HL-60 (cell line): ENCODE measurements around the gene ZNF232.

Experiments
- GABPA ChIP-seq: IDR thresholded peaks from 2 replicates; pipeline ENCODE4 v1.6.1; 2012; ENCODE audit warnings: low read depth
- POLR2AphosphoS5 ChIP-seq: IDR thresholded peaks from 2 replicates; pipeline ENCODE4 v1.6.1; 2012; ENCODE audit warnings: low read depth
- SPI1 ChIP-seq: IDR thresholded peaks from 2 replicates; pipeline ENCODE4 v1.6.1; 2012; ENCODE audit warnings: low read depth, mild to moderate bottlenecking, borderline replicate concordance
- TF ChIP-seq, protein P1 (sequence below): IDR thresholded peaks from one replicate; pipeline ENCODE4 v1.5.1; 2011; ENCODE audit warnings: low read length, control low read depth, inconsistent platforms; ENCODE audit not compliant: insufficient read depth
- TF ChIP-seq, protein P2 (sequence below): IDR thresholded peaks from 2 replicates; pipeline ENCODE4 v1.6.1; 2012; ENCODE audit warnings: low read depth; ENCODE audit not compliant: insufficient replicate concordance

GRCh38 chr17:5097101-5097834 lies 14.4 kb downstream of the ZNF232 start:
- TF ChIP-seq, protein P1, sequence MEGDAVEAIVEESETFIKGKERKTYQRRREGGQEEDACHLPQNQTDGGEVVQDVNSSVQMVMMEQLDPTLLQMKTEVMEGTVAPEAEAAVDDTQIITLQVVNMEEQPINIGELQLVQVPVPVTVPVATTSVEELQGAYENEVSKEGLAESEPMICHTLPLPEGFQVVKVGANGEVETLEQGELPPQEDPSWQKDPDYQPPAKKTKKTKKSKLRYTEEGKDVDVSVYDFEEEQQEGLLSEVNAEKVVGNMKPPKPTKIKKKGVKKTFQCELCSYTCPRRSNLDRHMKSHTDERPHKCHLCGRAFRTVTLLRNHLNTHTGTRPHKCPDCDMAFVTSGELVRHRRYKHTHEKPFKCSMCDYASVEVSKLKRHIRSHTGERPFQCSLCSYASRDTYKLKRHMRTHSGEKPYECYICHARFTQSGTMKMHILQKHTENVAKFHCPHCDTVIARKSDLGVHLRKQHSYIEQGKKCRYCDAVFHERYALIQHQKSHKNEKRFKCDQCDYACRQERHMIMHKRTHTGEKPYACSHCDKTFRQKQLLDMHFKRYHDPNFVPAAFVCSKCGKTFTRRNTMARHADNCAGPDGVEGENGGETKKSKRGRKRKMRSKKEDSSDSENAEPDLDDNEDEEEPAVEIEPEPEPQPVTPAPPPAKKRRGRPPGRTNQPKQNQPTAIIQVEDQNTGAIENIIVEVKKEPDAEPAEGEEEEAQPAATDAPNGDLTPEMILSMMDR: no peak
- TF ChIP-seq, protein P2, sequence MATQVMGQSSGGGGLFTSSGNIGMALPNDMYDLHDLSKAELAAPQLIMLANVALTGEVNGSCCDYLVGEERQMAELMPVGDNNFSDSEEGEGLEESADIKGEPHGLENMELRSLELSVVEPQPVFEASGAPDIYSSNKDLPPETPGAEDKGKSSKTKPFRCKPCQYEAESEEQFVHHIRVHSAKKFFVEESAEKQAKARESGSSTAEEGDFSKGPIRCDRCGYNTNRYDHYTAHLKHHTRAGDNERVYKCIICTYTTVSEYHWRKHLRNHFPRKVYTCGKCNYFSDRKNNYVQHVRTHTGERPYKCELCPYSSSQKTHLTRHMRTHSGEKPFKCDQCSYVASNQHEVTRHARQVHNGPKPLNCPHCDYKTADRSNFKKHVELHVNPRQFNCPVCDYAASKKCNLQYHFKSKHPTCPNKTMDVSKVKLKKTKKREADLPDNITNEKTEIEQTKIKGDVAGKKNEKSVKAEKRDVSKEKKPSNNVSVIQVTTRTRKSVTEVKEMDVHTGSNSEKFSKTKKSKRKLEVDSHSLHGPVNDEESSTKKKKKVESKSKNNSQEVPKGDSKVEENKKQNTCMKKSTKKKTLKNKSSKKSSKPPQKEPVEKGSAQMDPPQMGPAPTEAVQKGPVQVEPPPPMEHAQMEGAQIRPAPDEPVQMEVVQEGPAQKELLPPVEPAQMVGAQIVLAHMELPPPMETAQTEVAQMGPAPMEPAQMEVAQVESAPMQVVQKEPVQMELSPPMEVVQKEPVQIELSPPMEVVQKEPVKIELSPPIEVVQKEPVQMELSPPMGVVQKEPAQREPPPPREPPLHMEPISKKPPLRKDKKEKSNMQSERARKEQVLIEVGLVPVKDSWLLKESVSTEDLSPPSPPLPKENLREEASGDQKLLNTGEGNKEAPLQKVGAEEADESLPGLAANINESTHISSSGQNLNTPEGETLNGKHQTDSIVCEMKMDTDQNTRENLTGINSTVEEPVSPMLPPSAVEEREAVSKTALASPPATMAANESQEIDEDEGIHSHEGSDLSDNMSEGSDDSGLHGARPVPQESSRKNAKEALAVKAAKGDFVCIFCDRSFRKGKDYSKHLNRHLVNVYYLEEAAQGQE: no peak
- TF ChIP-seq POLR2AphosphoS5: no peak
- TF ChIP-seq GABPA: no peak
- TF ChIP-seq SPI1: no peak
